Vagina (tissue), 2 donors: ENCODE results near the gene PROZ.

Experiments used
- CTCF ChIP-seq, 3 experiments: fragments of 450-650 bp in 2 of 3; fragments of 200-600 bp in 1 of 3; sonication (generic) in 1 of 3; IDR thresholded peaks; one replicate each; pipeline ENCODE4 v1.5.1; 2017 to 2019; ENCODE audit warnings: antibody characterized with exemption in 3 of 3, mild to moderate bottlenecking in 2 of 3, moderate library complexity in 2 of 3
- POLR2AphosphoS5 ChIP-seq, 2 donors: sonication (generic); formaldehyde crosslinking; IDR thresholded peaks; one replicate each; pipeline ENCODE4 v1.9.0; 2017; ENCODE audit warnings: antibody characterized with exemption in 2 of 2, mild to moderate bottlenecking in 2 of 2, low read depth in 1 of 2; ENCODE audit not compliant: insufficient read depth in 1 of 2

DNA sequence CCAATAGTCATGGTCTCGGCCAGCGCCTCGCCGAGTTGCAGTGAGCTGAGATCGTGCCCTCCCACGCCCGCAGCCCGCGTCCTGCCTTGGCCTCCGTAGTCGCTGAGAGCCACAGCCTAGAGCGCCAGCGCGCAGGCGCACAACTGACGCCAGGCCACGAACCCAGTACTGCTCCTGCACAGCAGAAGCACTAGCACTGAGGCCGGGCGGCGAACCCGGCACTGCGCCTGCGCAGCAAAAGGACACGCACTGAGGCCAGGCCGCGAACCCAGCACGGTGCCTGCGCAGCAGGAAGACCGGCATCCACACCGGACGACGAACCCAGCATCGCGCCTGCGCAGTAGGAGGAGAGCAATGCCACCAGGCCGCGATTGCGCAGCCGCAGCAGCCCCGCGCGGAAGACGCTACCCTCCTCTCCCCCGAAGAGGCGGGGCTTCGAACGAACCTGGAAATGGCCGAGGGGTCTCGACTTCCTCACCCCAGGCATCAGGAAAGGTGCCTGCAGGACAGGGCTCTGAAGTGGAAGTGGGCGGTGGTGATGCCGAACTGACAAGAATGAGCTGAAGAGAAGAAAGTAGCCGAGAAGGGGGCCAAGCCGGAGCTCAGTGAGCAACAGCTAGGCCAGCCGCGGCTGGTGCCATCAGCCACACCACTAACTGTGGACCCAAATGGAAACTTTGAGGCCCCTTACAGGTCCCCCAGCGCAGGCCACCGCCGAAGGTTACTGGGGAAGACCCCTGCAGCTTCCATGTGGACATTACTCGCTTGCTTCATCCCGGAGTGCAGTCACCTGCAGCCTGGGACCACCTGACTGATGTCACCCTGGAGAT lies 28.3 kb upstream of the PROZ start:
- TF ChIP-seq CTCF (IDR thresholded peaks at IDR 0.05), result no peak
- no peak for TF ChIP-seq POLR2AphosphoS5 (IDR thresholded peaks at IDR 0.05; ENCODE audit: insufficient read depth in 1 of 2, low read depth in 1 of 2)
